Measurements from ENCODE around the gene PYGB. TPM values are rescaled to one million over a fixed set of nuclear protein-coding genes. Genes with fewer than 3 reads are reported as not detected.

The PYGB gene
- total RNA-seq, 1 donor from 2014 or later, result 61.1 TPM

GRCh38 chr20:25274481-25274880 is 26.6 kb downstream of the PYGB start:
- H3K27me3 ChIP-seq, result no peaks in the 10 kb centered on the region
- no peak overlapping the region for H3K27ac ChIP-seq
- DNase-seq, result peak; percentile 42
- H3K4me3 ChIP-seq, result no peak overlapping the region
- peaks cover 78% of the 10 kb centered on the region for H3K36me3 ChIP-seq
- H3K9me3 ChIP-seq, result no peaks in the 10 kb centered on the region
- TF ChIP-seq CTCF (IDR thresholded peaks at IDR 0.05), result no peak
- ATAC-seq, result no peak
- H3K4me1 ChIP-seq, result no peaks in the 10 kb centered on the region
- intact Hi-C loops (cut with DNase I), result no loop called here

- Histone ChIP-seq H3K9me3 (no peaks in the 10 kb centered on the region), H3K27ac (no peak overlapping the region), H3K4me3 (no peak overlapping the region), H3K36me3 (peaks cover 80% of the 10 kb centered on the region), H3K27me3 (no peaks in the 10 kb centered on the region), H3K4me1 (no peaks in the 10 kb centered on the region)
- intact Hi-C loops (cut with DNase I), result no loop called here
- no peak for TF ChIP-seq CTCF (IDR thresholded peaks at IDR 0.05)
- ATAC-seq (no peak), DNase-seq (peak; percentile 55)
Measured at GRCh38 chr20:25274891-25275812, 27.3 kb downstream of the PYGB start.

- H3K9me3 ChIP-seq, result no peaks in the 10 kb centered on the region
- TF ChIP-seq CTCF (IDR thresholded peaks at IDR 0.05), result no peak
- no peak overlapping the region for H3K4me3 ChIP-seq
- intact Hi-C loops (cut with DNase I), result no loop called here
- H3K27me3 ChIP-seq, result no peaks in the 10 kb centered on the region
- no peak for ATAC-seq
- no peaks in the 10 kb centered on the region for H3K4me1 ChIP-seq
- peak; percentile 52 for DNase-seq
- peaks cover 80% of the 10 kb centered on the region for H3K36me3 ChIP-seq
- H3K27ac ChIP-seq, result no peak overlapping the region
Measured at GRCh38 chr20:25275813-25276532, 28.1 kb downstream of the PYGB start.

- H3K27me3 ChIP-seq, result no peaks in the 10 kb centered on the region
- H3K4me3 ChIP-seq, result no peak overlapping the region
- intact Hi-C loops (cut with DNase I), result no loop called here
- ATAC-seq (no peak), DNase-seq (peak; percentile 48)
- no peaks in the 10 kb centered on the region for H3K4me1 ChIP-seq
- no peaks in the 10 kb centered on the region for H3K9me3 ChIP-seq
- H3K27ac ChIP-seq, result no peak overlapping the region
- H3K36me3 ChIP-seq, result peaks cover 80% of the 10 kb centered on the region
- no peak for TF ChIP-seq CTCF (IDR thresholded peaks at IDR 0.05)
Measured at GRCh38 chr20:25276533-25277050, 28.7 kb downstream of the PYGB start.

- no peaks in the 10 kb centered on the region for H3K4me1 ChIP-seq
- intact Hi-C loops (cut with DNase I), result no loop called here
- no peak overlapping the region for H3K4me3 ChIP-seq
- no peaks in the 10 kb centered on the region for H3K27me3 ChIP-seq
- no peaks in the 10 kb centered on the region for H3K9me3 ChIP-seq
- no peak overlapping the region for H3K27ac ChIP-seq
- TF ChIP-seq CTCF (IDR thresholded peaks at IDR 0.05), result no peak
- H3K36me3 ChIP-seq, result peaks cover 80% of the 10 kb centered on the region
- ATAC-seq, result no peak
- DNase-seq, result peak; percentile 52
Measured at GRCh38 chr20:25277051-25277801, 29.3 kb downstream of the PYGB start.
